Ishikawa (cell line): ENCODE results near the gene MCUB.

Experiments used
- CEBPB ChIP-seq: IDR thresholded peaks from 2 replicates; pipeline ENCODE4 v1.6.1; 2012
- CREB1 ChIP-seq: IDR thresholded peaks from 2 replicates; pipeline ENCODE4 v1.6.1; 2012; ENCODE audit warnings: low read depth
- EGR1 ChIP-seq: IDR thresholded peaks from 2 replicates; pipeline ENCODE4 v1.6.1; 2012
- EP300 ChIP-seq: IDR thresholded peaks from 2 replicates; pipeline ENCODE4 v1.6.1; 2012; ENCODE audit warnings: borderline replicate concordance
- FOXM1 ChIP-seq: IDR thresholded peaks from 2 replicates; pipeline ENCODE4 v1.6.1; 2012; ENCODE audit warnings: low read depth, borderline replicate concordance
- NFIC ChIP-seq: IDR thresholded peaks from 2 replicates; pipeline ENCODE4 v1.6.1; 2012
- TAF1 ChIP-seq: IDR thresholded peaks from 2 replicates; pipeline ENCODE4 v1.6.1; 2012; ENCODE audit warnings: low read depth, mild to moderate bottlenecking
- TCF12 ChIP-seq: IDR thresholded peaks from 2 replicates; pipeline ENCODE4 v1.6.1; 2012; ENCODE audit warnings: low read depth
- TEAD4 ChIP-seq: IDR thresholded peaks from 2 replicates; pipeline ENCODE4 v1.6.1; 2012
- USF1 ChIP-seq: IDR thresholded peaks from 2 replicates; pipeline ENCODE4 v1.6.1; 2012
- YY1 ChIP-seq: IDR thresholded peaks from 2 replicates; pipeline ENCODE4 v1.6.1; 2012; ENCODE audit warnings: low read depth
- TF ChIP-seq, protein P1 (sequence below): IDR thresholded peaks from 2 replicates; pipeline ENCODE4 v1.6.1; 2012; ENCODE audit warnings: low read depth, mild to moderate bottlenecking

- TF ChIP-seq, protein P1, sequence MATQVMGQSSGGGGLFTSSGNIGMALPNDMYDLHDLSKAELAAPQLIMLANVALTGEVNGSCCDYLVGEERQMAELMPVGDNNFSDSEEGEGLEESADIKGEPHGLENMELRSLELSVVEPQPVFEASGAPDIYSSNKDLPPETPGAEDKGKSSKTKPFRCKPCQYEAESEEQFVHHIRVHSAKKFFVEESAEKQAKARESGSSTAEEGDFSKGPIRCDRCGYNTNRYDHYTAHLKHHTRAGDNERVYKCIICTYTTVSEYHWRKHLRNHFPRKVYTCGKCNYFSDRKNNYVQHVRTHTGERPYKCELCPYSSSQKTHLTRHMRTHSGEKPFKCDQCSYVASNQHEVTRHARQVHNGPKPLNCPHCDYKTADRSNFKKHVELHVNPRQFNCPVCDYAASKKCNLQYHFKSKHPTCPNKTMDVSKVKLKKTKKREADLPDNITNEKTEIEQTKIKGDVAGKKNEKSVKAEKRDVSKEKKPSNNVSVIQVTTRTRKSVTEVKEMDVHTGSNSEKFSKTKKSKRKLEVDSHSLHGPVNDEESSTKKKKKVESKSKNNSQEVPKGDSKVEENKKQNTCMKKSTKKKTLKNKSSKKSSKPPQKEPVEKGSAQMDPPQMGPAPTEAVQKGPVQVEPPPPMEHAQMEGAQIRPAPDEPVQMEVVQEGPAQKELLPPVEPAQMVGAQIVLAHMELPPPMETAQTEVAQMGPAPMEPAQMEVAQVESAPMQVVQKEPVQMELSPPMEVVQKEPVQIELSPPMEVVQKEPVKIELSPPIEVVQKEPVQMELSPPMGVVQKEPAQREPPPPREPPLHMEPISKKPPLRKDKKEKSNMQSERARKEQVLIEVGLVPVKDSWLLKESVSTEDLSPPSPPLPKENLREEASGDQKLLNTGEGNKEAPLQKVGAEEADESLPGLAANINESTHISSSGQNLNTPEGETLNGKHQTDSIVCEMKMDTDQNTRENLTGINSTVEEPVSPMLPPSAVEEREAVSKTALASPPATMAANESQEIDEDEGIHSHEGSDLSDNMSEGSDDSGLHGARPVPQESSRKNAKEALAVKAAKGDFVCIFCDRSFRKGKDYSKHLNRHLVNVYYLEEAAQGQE, result no peak
- TF ChIP-seq TEAD4 (no peak), CEBPB (no peak), TAF1 (no peak), CREB1 (no peak), FOXM1 (no peak), USF1 (no peak), EGR1 (no peak), TCF12 (no peak), YY1 (no peak), NFIC (no peak), EP300 (no peak)
Measured at GRCh38 chr4:109721033-109721432, 161.0 kb downstream of the MCUB start.
